A549 (cell line): ENCODE measurements around the gene PPP2R3C.
"Not testable (repeated sequence)": the region's sequence is repeated elsewhere in the genome, so short reads cannot be mapped to it uniquely, and the experiment has no call there.

Experiments
- CHD2 ChIP-seq: fragments of 150-350 bp; IDR thresholded peaks from 2 replicates; pipeline ENCODE4 v1.6.1; 2014; ENCODE audit warnings: low read length; ENCODE audit not compliant: partially characterized antibody
- CTCF ChIP-seq: fragments of >200 bp; sonication (Bioruptor Twin); formaldehyde crosslinking; IDR thresholded peaks from 3 replicates; pipeline ENCODE4 v1.5.1; 2016
- HMGXB4 ChIP-seq: fragments of 250-450 bp; sonication (Bioruptor Pico); IDR thresholded peaks from 2 replicates; pipeline ENCODE4 v1.5.0; 2021; ENCODE audit warnings: mild to moderate bottlenecking, moderate library complexity, borderline replicate concordance
- HOXA7 ChIP-seq: fragments of 250-450 bp; sonication (Bioruptor Pico); IDR thresholded peaks from 2 replicates; pipeline ENCODE4 v1.5.0; 2020; ENCODE audit warnings: mild to moderate bottlenecking, moderate library complexity
- MAX ChIP-seq: IDR thresholded peaks from 2 replicates; pipeline ENCODE4 v1.6.1; 2012
- PBX3 ChIP-seq: IDR thresholded peaks from 2 replicates; pipeline ENCODE4 v1.6.1; 2012
- POLR2A ChIP-seq: IDR thresholded peaks from 2 replicates; pipeline ENCODE4 v1.6.1; 2012; ENCODE audit warnings: mild to moderate bottlenecking, low read length
- RAD21 ChIP-seq, 2 experiments: fragments of >200 bp in 1 of 2; sonication (Bioruptor Twin) in 1 of 2; formaldehyde crosslinking in 1 of 2; IDR thresholded peaks in 1 of 2; conservative IDR thresholded peaks in 1 of 2; 2 replicates in 1 of 2; 3 replicates in 1 of 2; pipeline ENCODE4 v1.6.1; 2012 to 2018; ENCODE audit warnings: inconsistent platforms in 1 of 2
- RCOR1 ChIP-seq: fragments of 150-350 bp; IDR thresholded peaks from 2 replicates; pipeline ENCODE4 v1.6.1; 2014; ENCODE audit warnings: antibody characterized with exemption, low read length, low read depth
- RFX5 ChIP-seq: fragments of 450-650 bp; IDR thresholded peaks from 2 replicates; pipeline ENCODE4 v1.7.1; 2014; ENCODE audit warnings: antibody characterized with exemption, mild to moderate bottlenecking, moderate library complexity
- TP53 ChIP-seq: fragments of 250-450 bp; sonication (Bioruptor Pico); IDR thresholded peaks from 2 replicates; pipeline ENCODE4 v1.5.0; 2021; ENCODE audit warnings: mild to moderate bottlenecking, moderate library complexity
- TF ChIP-seq, protein P1 (sequence below): fragments of 200-600 bp; sonication (generic); IDR thresholded peaks from 2 replicates; pipeline ENCODE4 v1.6.1; 2016; ENCODE audit warnings: antibody characterized with exemption, mild to moderate bottlenecking, moderate library complexity

DNA sequence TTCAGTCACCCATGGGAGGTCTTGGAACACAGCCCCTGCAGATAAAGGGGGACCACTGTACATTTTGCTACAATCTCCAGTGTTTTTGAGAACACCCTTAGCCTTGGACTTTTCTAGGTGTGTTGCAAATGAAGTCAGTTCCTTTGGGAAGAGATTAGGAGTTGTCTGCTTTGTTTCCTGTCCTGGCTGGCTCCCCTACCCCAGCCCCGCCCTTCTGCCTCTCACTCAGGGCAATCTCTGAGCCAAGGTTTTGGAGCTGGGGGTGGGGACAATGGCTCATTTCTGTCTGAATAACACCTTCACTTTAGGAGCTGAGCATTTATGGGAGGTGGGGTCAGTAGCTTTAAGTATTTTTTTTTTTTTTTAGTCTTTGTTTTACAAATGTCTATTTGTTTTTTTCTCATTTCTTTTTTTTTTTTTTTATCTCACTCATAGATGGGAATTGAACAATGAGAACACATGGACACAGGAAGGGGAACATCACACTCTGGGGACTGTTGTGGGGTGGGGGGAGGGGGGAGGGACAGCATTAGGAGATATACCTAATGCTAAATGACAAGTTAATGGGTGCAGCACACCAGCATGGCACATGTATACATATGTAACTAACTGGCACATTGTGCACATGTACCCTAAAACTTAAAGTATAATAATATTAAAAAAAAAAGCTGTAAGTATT is 60.5 kb downstream of the PPP2R3C start:
- not testable (repeated sequence) for TF ChIP-seq HOXA7 (CRISPR knock-in tag); CTCF; PBX3; POLR2A; RAD21 (conservative IDR thresholded peaks at IDR 0.05 in 1 of 2, IDR thresholded peaks at IDR 0.05 in 1 of 2); CHD2; RFX5; MAX; TP53 (CRISPR knock-in tag); RCOR1; HMGXB4
- TF ChIP-seq, protein P1, sequence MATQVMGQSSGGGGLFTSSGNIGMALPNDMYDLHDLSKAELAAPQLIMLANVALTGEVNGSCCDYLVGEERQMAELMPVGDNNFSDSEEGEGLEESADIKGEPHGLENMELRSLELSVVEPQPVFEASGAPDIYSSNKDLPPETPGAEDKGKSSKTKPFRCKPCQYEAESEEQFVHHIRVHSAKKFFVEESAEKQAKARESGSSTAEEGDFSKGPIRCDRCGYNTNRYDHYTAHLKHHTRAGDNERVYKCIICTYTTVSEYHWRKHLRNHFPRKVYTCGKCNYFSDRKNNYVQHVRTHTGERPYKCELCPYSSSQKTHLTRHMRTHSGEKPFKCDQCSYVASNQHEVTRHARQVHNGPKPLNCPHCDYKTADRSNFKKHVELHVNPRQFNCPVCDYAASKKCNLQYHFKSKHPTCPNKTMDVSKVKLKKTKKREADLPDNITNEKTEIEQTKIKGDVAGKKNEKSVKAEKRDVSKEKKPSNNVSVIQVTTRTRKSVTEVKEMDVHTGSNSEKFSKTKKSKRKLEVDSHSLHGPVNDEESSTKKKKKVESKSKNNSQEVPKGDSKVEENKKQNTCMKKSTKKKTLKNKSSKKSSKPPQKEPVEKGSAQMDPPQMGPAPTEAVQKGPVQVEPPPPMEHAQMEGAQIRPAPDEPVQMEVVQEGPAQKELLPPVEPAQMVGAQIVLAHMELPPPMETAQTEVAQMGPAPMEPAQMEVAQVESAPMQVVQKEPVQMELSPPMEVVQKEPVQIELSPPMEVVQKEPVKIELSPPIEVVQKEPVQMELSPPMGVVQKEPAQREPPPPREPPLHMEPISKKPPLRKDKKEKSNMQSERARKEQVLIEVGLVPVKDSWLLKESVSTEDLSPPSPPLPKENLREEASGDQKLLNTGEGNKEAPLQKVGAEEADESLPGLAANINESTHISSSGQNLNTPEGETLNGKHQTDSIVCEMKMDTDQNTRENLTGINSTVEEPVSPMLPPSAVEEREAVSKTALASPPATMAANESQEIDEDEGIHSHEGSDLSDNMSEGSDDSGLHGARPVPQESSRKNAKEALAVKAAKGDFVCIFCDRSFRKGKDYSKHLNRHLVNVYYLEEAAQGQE: not testable (repeated sequence)
